Breast epithelium (tissue), 4 donors: ENCODE data around the gene GTF3C4. TPM values are rescaled to one million over a fixed set of nuclear protein-coding genes. Genes with fewer than 3 reads are reported as not detected.

Source experiments
- DNase-seq, 2 donors: peaks; one replicate each; pipeline ENCODE4 v3.0.0-alpha.2; 2019; ENCODE audit warnings: low spot score in 2 of 2
- H3K27ac ChIP-seq, 2 donors: fragments of 200-600 bp; sonication (generic) in 1 of 2; one replicate each; pipeline ENCODE4 v1.5.1; 2016 to 2019; ENCODE audit warnings: mild to moderate bottlenecking in 1 of 2
- H3K27me3 ChIP-seq, 2 donors: fragments of 200-600 bp; sonication (generic) in 1 of 2; one replicate each; pipeline versions ENCODE4 v1.5.1 to v1.6.0; 2017 to 2019; ENCODE audit warnings: control low read depth in 1 of 2, mild to moderate bottlenecking in 1 of 2
- H3K36me3 ChIP-seq: fragments of 200-600 bp; one replicate; pipeline ENCODE4 v1.5.1; 2019
- H3K4me1 ChIP-seq, 2 donors: fragments of 200-600 bp; sonication (generic); one replicate each; pipeline ENCODE4 v1.5.1; 2016 to 2019; ENCODE audit warnings: control low read depth in 1 of 2
- H3K4me3 ChIP-seq, 3 donors: fragments of 200-600 bp; sonication (generic); 1 replicate in 2 of 3; 2 replicates in 1 of 3; pipeline ENCODE4 v1.5.1; 2016 to 2019; ENCODE audit warnings: mild to moderate bottlenecking in 3 of 3, moderate library complexity in 2 of 3
- H3K9me3 ChIP-seq, 2 donors: fragments of 200-600 bp; sonication (generic) in 1 of 2; one replicate each; pipeline ENCODE4 v1.5.1; 2016 to 2019; ENCODE audit warnings: control low read depth in 1 of 2
- CTCF ChIP-seq, 3 donors: fragments of 450-650 bp; IDR thresholded peaks; one replicate each; pipeline ENCODE4 v1.5.1; 2016 to 2017; ENCODE audit warnings: antibody characterized with exemption in 3 of 3, mild to moderate bottlenecking in 3 of 3, moderate library complexity in 3 of 3
- POLR2A ChIP-seq: fragments of 450-650 bp; IDR thresholded peaks from one replicate; pipeline ENCODE4 v1.6.1; 2016; ENCODE audit warnings: antibody characterized with exemption, mild to moderate bottlenecking, moderate library complexity
- POLR2AphosphoS5 ChIP-seq, 3 donors: sonication (generic); formaldehyde crosslinking; IDR thresholded peaks; one replicate each; pipeline ENCODE4 v1.6.1; 2017; ENCODE audit warnings: antibody characterized with exemption in 3 of 3
- intact Hi-C: fragments of 100-400 bp; cut with DNase I; formaldehyde crosslinking; loops from one replicate; pipeline ENCODE4 v1.15.1; 2023; ENCODE audit warnings: low total_unique reads
- total RNA-seq, 3 donors: library from RNA; depleted of rRNA; stranded (reverse); fragments of >200 nt; gene quantifications; one replicate each; pipeline ENCODE4 v1.1.0, GENCODE V29; 2016

Gene GTF3C4
- total RNA-seq: 10 to 100 TPM in 2 of 3 donors, 1 to 10 TPM in 1; 9.3 to 19.6 (median 13.4) TPM

GRCh38 chr9:132670457-132671391 lies at the start of gene GTF3C4:
TSS of gene GTF3C4 (plus strand) at chr9:132670464. CDS start at chr9:132670599, 135 bp downstream.
- peak within 1 kb of the TSS; percentile 97 to 99 for H3K27ac ChIP-seq
- H3K36me3 ChIP-seq: no peaks in the 10 kb centered on the region
- intact Hi-C loops: no loop called here
- H3K4me1 ChIP-seq: peaks cover 0 to 5% of the 10 kb centered on the region in 2 donors
- no peak for DNase-seq
- peak within 1 kb of the TSS; percentile 87 to 99 (median 98) for H3K4me3 ChIP-seq
- TF ChIP-seq POLR2AphosphoS5 (IDR thresholded peaks at IDR 0.05): no peak
- peak in 1 of 3 donors; percentile 2 for TF ChIP-seq CTCF (IDR thresholded peaks at IDR 0.05)
- TF ChIP-seq POLR2A: no peak
- no peaks in the 10 kb centered on the region for H3K27me3 ChIP-seq
- H3K9me3 ChIP-seq: no peaks in the 10 kb centered on the region

- TF ChIP-seq POLR2AphosphoS5 (IDR thresholded peaks at IDR 0.05): no peak
- no peak for TF ChIP-seq POLR2A
- no peak for TF ChIP-seq CTCF (IDR thresholded peaks at IDR 0.05)
- Histone ChIP-seq H3K4me1 (no peaks in the 10 kb centered on the region), H3K36me3 (no peaks in the 10 kb centered on the region), H3K4me3 (no peak overlapping the region), H3K9me3 (no peaks in the 10 kb centered on the region), H3K27me3 (no peaks in the 10 kb centered on the region), H3K27ac (no peak overlapping the region)
- intact Hi-C loops: no loop called here
- DNase-seq: no peak
These were observed 48.1 kb upstream of the GTF3C4 start for GRCh38 chr9:132622159-132622558.

- Histone ChIP-seq H3K27ac (peak overlapping the region; percentile 3 to 48), H3K4me1 (no peaks in the 10 kb centered on the region), H3K27me3 (no peaks in the 10 kb centered on the region), H3K9me3 (no peaks in the 10 kb centered on the region), H3K36me3 (peaks cover 17% of the 10 kb centered on the region), H3K4me3 (no peak overlapping the region)
- TF ChIP-seq POLR2A (no peak), CTCF (IDR thresholded peaks at IDR 0.05) (no peak), POLR2AphosphoS5 (IDR thresholded peaks at IDR 0.05) (no peak)
- intact Hi-C loops: no loop called here
- no peak for DNase-seq
These were observed 44.0 kb upstream of the GTF3C4 start for GRCh38 chr9:132626285-132626684.

DNA sequence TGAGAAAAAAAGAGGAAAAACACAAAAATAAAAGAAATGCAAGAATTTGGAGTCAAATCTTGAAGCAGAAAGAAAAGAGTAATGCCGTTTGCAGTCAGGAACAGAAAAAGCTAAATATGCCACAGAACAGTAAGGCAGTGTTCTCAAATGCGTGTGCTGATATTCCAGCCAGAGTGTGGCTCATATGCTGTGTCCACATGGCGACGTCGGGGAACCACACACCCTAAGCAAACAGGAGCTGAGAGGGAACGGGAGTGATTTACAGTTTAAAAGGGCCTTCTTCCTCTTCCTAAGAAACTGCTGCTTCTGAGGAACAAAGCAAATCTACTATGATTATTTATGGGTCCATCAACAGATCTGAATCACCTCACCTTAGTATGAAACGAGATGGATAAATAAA lies 43.2 kb upstream of the GTF3C4 start:
- Histone ChIP-seq H3K36me3 (peaks cover 17% of the 10 kb centered on the region), H3K9me3 (no peaks in the 10 kb centered on the region), H3K27me3 (no peaks in the 10 kb centered on the region), H3K27ac (no peak overlapping the region), H3K4me1 (no peaks in the 10 kb centered on the region), H3K4me3 (no peak overlapping the region)
- DNase-seq: no peak
- intact Hi-C loops: no loop called here
- TF ChIP-seq POLR2AphosphoS5 (IDR thresholded peaks at IDR 0.05) (no peak), POLR2A (no peak), CTCF (IDR thresholded peaks at IDR 0.05) (no peak)

DNA sequence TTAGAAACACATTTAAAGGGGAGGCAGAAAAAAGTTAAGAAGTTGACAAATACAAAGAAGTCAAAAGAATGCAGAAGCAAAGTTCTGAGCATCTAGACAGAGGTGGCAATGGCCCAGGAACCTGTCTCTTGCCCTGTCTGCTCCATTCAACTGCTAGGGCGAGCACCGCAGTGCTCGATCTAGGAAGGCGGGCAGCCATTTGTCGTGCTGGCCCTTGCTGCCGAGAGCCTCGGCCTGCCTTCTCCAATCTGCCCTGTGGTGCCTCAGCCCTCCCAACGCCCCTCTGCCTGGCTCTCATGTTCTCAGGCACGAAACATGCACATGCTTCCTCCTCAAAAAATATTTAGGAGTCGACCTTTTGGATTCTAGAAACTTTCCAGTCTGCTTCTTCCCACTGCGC lies 42.7 kb upstream of the GTF3C4 start:
- TF ChIP-seq POLR2AphosphoS5 (IDR thresholded peaks at IDR 0.05): no peak
- TF ChIP-seq POLR2A: no peak
- TF ChIP-seq CTCF (IDR thresholded peaks at IDR 0.05): no peak
- Histone ChIP-seq H3K9me3 (no peaks in the 10 kb centered on the region), H3K4me1 (no peaks in the 10 kb centered on the region), H3K27me3 (no peaks in the 10 kb centered on the region), H3K27ac (no peak overlapping the region), H3K36me3 (peaks cover 17% of the 10 kb centered on the region), H3K4me3 (no peak overlapping the region)
- intact Hi-C loops: no loop called here
- no peak for DNase-seq
